Stimulated activated CD8-positive, alpha-beta memory T cell treated with anti-CD3 and anti-CD28 coated beads, Interleukin-2, amount 100 ng/mL, for 48 hours (primary cell): ENCODE data around the gene HSPA1B.
A peak's percentile ranks its signal among the peaks of the same experiment; 100 is the strongest.
"Not testable (repeated sequence)": the region's sequence is repeated elsewhere in the genome, so short reads cannot be mapped to it uniquely, and the experiment has no call there.

Source experiments
- DNase-seq, 2 donors: peaks; one replicate each; pipeline ENCODE4 v3.0.0-alpha.2; 2020; ENCODE audit warnings: low read depth in 2 of 2

The HSPA1B gene

DNA sequence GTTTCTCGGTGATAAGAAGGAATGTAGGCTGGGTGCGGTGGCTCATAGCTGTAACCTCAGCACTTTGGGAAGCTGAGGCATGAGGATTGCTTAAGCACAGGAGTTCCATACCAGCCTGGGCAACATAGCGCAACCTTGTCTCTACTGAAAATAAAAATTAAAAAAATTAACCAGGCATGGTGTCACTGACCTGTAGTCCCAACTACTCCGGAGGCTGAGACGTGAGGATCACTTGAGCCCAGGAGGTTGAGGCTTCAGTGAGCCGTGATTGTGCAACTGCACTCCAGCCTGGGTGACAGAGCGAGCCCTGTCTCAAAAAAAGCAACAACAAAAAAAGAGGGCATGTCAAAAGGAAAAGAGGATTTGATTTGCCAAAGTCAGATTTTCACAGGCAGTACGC lies 31.2 kb downstream of the HSPA1B start:
- DNase-seq, result no peak

DNA sequence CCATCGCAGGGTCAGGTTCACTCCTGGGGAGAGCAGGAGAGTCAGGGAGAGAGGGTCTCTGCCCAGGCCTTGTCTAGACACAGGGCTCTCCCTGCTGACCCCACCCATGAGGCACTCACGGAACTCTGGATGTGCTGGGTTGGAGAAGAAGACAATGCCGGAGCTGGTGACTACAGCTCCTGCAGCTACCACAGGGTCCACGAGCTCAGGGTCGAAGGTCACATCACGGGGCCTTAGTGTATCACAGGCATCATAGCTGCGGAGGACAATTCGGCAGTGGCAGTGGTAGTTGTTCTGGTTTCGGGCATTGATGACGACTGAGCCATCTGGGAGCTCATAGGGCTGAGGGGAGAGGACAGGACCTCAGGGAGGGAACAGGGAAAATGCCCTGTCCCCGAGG lies 32.4 kb downstream of the HSPA1B start:
- no peak for DNase-seq

DNA sequence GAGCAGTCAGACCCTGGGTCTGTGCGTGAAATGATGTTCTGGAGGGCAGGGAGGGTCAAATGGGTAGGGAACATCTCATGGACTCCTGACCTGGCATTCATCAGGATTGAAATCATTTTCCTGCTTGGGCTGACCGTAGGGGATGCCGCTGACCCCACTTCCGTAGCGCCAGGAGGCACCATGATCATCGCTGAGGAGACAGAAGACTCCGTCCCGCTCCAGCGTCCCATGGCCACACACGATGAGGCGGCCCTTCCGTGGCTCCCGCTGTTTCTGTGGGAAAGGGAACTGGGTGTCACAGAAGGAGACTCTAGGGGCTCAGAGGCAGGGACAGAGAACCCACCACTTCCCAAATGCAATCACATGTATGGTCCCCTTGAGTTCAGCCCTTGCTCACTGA lies 32.8 kb downstream of the HSPA1B start:
- no peak for DNase-seq

DNA sequence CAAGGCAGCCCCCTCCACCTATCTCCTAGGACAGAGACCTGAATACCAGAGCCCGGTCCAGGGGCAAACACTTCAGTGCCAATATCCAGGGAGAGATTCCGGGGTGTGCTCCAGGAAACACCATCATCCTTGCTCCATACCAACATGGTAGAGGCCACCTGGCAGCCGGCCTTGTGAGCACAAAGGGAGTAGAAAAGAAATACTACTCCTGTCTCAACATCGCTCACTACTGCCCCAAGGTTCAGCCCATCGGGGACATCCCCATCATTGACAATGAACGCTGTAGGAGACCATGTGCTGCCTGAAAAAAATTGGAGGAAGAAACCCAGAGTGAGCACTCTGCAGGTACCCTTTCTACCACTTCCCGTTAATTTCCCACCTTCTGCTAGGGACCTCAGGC lies 33.6 kb downstream of the HSPA1B start:
- no peak for DNase-seq

DNA sequence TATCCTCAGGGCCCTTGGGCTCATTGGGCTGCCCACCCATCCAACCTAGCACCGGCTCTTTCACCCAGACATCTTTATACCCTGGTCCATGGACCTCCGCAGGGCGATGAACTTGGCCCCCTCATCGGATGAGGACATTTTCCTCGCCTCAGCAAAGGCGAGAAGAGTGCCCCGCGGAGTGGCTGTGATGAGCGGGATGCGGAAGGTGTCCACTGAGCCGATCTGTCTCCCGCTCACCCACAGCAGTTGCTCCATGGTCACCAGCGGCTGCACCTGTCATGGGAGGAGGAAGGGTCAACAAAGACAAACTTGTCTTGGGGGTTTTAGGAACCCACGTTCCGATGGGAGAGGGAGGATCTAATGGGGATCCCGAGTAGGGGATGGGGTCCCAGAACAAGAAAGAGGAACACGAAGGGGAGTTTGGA lies 34.4 kb downstream of the HSPA1B start:
- DNase-seq, result no peak

DNA sequence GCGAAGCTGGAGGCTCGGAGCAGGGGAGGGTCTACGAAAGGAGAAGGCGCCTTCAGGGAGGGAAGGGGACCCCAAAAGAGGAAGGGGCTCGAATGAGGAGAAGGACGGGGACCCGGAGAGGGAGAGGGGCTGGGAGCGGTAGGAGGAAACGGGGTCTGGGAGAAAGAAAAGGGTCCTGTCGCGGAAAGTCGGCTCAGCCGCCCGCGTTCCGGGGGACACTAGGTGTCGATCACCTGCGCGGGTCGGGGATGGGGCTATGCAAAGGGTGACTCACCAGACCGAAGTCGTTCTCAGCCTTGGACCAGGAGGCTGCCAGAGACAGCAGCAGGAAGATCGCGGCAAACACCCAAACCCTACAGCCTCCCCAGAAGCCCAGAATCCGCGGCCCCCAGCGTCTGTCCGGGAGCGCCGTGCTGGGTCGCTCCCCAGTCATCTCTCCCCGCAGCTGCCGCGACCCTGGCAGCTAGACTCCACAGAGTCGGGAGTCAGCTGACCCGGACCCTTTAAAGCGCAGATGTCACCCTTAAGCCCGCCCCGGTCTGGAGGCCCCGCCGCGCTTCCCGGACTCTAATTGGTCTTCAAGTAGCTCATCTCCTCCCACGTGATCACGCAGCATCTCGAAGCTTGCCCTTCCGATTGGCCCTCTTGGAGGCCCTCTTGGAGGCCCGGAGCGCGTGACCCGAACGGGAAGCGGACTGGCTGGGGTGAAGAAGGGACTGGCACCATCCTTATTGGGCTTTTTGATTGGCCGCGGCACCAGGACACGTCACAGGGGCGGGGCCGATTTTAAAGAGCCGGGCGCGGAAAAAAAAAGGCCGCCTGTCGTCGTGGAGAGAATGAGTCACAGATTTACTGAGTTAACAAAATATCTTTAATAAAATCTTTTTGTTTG lies 35.1 kb downstream of the HSPA1B start, which contains the start of gene NEU1:
NEU1 (minus strand) TSS at position 478 of the 892 bp plus-strand sequence; CDS start at position 433, 45 bp downstream.
- DNase-seq, result peak; percentile 97

DNA sequence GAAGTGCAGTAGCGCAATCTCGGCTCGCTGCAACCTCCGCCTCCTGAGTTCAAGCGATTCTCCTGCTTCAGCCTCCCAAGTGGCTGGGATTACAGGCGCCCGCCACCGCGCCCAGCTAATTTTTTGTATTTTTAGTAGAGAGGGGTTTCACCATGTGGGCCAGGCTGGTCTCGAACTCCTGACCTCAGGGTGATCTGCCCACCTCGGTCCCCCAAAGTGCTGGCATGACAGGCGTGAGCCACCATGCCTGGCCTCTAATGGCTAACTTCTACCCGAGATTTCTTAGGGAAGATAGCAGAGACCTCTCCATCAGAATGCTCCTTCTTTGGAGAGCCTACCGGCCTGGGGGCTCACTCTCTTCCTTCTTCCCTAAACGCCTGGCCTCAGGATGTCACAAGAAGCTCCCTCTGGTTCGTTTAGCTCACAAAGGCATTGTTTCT lies 36.6 kb downstream of the HSPA1B start:
- not testable (repeated sequence) for DNase-seq

DNA sequence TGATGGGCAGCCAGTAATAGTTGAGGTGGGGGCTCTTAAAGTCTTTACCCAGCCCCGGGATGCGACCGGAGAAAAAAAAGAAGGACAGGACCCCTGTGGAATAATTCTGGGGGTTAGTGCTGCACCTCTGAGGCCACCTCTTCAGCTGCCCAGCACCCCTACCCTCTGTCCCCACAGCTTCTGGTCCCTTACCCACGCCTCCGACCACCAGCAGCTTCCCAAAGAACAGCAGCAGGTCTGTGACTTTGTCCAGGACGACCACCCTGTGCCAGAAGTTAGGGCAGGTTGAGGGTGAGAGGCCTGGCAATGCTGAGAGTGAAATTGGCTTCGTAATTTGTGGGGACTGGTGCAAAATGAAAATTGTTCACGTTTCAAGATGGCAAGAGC lies 37.3 kb downstream of the HSPA1B start:
- no peak for DNase-seq

DNA sequence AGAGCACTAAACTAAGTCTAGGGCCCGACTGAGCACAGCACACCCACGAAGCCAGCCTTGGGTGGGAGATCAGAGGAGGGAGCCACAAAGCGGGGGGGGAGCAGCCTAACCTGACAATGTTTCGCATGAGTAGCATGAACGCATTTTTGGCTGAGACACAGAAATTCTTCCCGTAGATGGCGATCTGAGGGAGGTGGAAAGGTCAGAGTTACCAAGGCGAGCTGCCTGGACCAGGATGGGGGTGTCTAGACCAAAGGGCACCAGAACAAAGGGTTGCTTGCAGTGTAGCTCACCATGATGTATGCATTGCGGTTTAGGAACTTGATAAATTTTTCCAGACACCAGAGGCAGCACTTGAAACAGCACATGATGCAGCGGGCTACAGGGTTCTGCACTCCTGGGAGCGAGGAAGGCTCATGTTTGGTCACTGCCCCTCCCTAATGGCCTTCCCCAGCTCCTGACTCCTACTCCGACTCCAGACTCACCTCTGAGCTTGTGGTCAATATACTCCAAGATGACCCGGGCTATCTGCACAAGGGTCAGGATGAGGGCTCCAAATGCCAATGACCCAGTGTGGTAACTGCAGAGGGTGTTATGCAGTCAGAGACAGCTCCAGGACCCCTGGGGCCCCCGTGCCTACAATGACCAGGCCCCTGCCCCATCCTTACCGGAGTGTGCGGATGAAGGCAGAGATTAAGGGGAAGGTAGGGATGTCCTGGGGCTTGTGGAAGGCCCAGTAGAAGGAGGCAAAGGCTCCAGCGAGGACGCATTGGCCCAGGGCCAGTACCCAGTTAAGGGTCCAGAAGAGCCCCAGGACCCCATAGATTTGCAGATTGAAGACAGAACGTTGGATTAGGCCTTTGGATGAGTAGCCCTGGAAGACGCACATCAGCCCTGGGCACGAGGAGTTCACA lies 37.9 kb downstream of the HSPA1B start:
- no peak for DNase-seq

DNA sequence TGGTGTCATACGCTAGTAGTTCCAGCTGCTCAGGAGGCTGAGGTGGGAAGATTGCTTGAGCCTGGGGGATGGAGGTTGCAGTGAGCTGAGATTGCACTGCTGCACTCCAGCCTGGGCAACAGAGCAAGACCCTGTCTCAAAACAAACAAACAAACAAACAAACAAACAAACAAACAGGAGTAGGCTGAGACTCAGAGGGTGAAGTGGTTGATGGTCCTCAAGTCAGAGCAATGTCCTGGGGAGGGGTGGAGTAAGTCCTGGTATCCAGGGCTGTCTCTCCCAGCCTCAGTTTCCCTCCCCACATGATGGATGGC lies 41.1 kb downstream of the HSPA1B start:
- not testable (repeated sequence) for DNase-seq

DNA sequence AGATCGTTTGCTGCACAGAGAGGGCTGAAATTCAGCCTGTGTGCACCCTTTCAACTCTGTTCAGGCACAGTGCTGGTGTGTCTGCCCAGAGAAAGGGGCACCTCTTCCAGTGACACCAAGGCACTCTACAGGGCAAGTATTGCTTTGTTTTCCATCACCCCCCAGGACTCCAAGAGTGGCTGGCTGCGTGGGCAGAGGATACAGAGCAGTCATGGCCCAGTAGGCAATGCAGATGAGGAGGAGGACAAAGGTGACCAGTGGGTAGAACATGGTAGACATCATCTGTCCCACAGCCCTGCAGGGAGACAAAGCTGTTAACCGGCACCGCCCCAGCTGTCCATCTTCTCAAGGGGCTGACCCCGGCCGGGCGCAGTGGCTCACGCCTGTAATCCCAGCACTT lies 41.8 kb downstream of the HSPA1B start:
- DNase-seq, result no peak

DNA sequence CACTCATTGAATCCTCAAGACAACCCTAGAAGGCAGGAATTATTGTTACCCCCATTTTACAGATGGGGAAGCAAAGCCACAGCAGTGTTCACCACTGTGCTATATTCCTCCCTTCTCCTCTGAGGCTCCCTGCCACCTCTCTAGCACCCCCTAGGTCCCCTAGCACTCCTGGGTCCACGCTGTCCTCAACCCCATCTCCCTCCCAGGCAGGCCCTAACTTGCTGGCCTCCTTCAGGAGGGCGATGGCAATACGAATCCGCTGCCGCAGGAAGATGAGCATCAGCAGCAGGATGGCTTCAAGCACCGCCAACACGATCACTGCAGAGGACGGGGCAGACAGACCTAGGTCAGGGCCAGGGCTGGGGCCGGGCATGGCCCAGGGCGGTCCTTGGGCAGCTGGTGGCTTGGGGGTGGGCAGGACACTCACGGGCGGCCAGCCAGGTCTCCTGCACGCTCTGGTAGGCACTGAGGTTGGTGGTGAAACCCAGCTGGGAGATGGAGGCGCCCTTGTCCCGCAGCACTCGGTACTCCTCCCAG lies 42.9 kb downstream of the HSPA1B start:
- no peak for DNase-seq

DNA sequence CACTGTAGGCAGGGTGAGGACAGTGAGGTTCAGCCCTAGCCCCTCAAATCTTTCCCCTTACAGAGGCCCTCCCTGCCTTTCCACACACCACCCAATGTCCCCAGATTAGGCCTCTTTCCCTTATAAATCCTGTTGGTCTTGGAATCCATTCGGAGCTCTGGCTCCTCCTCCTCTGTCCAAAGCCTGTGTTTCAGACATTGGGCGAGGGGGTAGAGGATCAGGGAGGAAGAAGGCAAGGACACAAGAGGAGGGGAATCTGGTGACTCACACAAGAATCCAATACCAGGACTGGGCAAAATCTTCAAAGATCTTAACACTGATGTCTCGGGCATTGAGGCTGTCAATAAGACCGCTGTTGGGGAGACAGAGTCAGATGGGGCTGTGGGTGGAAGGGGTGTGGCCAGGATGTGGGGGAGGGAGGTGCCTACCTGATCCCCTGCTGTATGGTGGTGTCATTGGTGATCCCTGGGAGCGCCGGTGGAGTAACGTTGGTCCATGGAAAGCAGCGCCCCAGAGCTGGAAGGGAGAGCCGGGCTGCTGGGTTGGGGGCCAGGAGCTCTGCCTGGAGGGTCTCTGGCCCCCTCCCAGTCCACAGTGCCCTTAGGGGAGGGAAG lies 43.6 kb downstream of the HSPA1B start:
- no peak for DNase-seq

DNA sequence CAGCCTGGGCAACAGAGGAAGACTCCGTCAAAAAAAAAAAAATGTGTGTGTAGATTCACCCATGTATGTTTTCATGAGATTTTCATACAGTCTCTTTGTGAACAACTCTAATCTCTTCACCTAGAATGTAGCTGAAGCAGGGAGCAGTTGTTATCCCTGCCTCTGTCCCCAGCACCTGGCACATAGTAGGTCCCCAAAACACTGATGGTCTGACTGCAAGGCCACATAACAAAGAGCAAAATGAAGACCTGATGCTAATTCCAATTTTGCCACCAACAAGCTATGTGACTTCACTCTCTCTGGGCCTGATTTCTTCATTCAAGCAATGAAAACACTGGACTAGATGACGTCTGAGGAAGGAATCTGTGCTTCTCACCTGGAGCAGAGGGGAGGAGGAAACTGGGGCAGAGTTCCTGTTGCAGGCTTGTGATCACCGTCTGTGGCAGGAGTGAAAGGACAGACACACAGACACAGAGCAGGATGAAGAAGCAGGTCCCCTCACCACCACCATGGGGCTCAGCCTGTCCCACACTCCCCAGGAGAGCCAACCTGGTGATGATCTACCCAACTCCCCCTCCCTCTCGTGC lies 46.6 kb downstream of the HSPA1B start:
- DNase-seq, result no peak

DNA sequence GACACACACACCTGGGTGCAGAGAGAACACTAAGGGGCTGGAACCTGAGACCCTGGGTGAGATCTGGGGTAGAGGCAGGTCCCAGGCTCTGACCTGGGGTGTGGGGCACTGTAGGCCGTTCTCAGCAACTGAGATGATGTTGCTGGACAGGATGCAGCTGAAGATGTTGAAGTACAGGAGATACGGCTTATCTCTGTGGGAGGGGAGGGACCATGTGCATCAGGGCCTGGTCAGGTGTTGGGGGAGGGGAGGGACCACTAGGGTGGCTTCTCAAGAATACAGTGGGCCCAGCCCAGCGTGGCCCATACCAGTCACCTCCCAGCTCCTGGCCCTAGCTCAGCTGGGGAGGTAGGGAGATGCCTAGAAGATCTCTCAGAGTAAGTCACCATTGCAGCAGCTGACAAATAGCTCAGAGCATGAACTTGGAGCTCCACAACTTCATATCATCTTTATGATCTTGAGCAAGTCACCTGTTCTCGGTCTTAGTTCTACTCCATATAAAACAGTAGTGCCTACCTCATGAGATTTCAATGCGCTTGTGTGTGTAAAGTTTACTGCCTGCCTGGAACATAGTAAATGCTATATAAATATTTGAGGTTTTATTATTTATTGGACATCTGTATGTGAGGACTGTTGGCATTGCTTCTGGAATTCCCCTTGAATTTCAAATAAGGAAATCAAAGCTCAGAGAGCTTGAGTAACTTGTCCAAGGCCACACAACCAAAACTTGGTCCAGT lies 47.5 kb downstream of the HSPA1B start:
- no peak for DNase-seq

DNA sequence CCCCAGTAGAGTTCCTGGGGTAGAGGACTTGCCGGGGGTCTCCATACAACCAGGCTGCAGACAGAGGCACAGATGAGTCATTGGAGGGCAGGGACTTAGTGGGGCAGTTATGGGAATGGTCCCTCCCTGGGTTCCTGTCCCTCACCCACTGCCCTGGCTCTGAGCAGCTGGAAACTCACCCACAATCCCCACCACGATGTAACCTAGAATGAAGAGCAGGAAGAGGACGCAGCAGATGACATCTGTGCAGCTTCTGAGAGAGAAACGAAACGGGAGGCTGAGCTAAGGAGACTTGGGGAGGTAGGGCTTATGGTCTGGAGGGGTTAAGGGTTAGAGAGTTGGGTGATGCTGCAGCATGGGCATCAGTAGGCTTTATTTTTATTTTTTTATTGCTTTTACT lies 48.3 kb downstream of the HSPA1B start:
- DNase-seq, result no peak

DNA sequence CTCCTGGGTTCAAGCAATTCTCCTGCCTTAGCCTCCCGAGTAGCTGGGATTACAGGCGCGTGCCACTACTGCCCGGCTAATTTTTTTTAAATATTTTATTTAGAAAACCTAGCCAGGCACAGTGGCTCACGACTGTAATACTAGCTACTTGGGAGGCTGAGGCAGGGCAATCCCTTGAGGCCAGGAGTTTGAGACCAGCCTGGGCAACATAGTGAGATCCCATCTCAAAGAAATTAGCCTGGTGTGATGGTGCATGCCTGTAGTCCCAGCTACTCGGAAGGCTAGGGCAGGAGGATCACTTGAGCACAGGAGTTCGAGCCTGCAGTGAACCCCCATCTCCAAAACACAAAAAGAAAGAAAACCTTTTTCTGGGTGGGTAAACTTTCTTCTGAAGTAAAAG lies 48.8 kb downstream of the HSPA1B start:
- DNase-seq, result no peak

DNA sequence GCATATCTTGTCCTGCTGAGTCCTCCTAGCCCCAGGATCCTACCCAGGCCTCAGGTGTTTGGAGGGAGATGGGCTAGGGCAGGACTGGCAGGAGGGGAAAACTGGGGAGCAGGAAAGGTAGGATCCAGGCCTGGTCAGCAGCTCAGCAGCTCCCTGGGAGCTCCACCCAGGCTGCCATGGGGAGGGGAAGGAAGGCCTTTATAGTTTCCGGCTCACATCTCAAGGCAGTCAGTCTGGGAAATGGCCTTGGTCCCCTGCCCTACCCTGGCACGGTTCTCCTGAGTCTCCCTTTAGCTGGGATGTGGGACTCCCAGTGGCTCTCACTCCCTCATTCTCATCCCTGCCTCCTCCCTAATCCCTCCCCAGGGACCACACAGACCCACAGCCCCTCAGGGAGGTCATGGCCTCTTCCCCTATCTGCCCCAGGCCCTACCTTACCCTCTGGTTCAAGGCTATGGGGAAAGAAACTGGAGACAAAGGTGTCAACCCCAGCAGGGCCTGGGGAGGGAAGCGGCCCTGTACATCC lies 49.6 kb downstream of the HSPA1B start:
- DNase-seq, result no peak

DNA sequence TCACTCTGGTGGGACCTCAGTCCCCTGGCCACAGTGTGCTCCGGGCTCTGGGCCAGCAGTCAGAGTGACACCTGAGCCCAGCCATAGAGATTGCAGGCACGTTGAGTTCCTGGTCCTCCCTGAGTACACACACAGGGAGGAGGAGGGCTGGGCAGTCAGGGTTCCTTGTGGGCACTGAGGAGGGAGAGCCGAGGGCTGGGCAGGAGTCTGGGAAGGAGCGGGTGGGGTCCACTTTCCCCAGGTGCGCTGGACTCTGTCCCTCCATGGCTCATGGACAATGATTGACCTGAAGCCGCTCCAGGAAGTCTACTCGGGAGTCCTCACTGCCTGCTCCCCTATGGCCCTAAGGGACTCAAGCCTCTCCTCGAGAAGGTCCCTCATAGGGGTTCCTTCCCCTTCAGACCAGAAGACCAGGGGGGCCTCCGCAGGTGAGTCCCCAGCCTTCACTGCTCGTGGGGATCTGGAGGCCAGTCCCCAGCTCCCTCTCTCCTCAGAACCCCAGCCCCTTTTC lies 50.2 kb downstream of the HSPA1B start:
- no peak for DNase-seq

DNA sequence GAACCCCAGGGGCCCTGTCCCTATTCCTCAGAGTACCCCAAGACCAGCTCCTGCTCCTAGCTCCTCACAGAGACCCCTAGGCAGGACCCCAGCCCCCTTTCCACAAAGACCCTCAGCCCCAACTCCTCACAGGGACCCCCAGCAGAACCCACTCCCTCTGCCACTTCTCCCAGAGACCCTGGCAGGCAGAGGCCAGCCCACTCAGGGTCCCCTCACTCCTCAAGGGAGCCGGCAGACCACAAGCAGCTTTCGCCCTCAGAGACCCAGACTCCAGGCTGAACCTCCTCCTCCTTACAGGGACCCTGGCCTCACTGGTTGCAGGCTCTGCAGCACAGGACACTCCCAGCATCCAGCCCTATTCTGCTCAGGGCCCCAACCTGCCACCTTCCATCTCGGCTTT lies 50.7 kb downstream of the HSPA1B start:
- DNase-seq, result no peak
